OCI-LY1 (cell line): Measurements from ENCODE around the gene HPS4.

ENCODE experiments used
- EZH2 ChIP-seq: fragments of 200-600 bp; sonication (generic), shearing (Covaris generic); IDR thresholded peaks from 2 replicates; pipeline ENCODE4 v1.8.0; 2017; ENCODE audit warnings: borderline replicate concordance, mixed run types, mild to moderate bottlenecking, antibody characterized with exemption, low read length, moderate library complexity, mixed read lengths
- TF ChIP-seq, protein P1 (sequence below): fragments of 200-600 bp; sonication (generic), shearing (Covaris generic); IDR thresholded peaks from 2 replicates; pipeline ENCODE4 v1.5.1; 2017; ENCODE audit warnings: mild to moderate bottlenecking, antibody characterized with exemption, low read length, moderate library complexity, mixed read lengths

DNA sequence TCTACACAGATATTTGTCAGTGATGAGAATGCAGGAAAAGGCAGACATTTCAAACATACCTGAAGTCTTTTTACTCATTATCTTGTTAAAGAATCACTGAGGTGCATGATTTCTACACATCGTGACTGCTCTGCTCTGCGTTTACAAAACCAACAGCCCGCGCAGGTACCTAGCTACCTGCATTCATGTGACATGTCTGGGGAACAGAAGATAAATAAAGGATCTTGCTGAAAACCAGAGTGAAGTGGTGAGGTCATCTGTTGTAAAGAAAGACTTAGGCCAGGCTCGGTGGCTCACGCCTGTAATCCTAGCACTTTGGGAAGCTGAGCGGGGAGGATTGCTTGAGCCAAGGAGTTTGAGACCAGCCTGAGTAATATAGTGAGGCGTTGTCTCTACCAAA lies 38.8 kb downstream of the HPS4 start:
- TF ChIP-seq, protein P1, sequence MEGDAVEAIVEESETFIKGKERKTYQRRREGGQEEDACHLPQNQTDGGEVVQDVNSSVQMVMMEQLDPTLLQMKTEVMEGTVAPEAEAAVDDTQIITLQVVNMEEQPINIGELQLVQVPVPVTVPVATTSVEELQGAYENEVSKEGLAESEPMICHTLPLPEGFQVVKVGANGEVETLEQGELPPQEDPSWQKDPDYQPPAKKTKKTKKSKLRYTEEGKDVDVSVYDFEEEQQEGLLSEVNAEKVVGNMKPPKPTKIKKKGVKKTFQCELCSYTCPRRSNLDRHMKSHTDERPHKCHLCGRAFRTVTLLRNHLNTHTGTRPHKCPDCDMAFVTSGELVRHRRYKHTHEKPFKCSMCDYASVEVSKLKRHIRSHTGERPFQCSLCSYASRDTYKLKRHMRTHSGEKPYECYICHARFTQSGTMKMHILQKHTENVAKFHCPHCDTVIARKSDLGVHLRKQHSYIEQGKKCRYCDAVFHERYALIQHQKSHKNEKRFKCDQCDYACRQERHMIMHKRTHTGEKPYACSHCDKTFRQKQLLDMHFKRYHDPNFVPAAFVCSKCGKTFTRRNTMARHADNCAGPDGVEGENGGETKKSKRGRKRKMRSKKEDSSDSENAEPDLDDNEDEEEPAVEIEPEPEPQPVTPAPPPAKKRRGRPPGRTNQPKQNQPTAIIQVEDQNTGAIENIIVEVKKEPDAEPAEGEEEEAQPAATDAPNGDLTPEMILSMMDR = no peak
- no peak for TF ChIP-seq EZH2
